NCI-H748 treated with DMSO at 0.1 percent for 48 hours (cell line): ENCODE results near the gene SYNE1.
A peak's percentile ranks its signal among the peaks of the same experiment; 100 is the strongest.

Source experiments
- DNase-seq: peaks from one replicate; lab custom pipeline; 2025; lab: John Stamatoyannopoulos, UW

Gene SYNE1

DNA sequence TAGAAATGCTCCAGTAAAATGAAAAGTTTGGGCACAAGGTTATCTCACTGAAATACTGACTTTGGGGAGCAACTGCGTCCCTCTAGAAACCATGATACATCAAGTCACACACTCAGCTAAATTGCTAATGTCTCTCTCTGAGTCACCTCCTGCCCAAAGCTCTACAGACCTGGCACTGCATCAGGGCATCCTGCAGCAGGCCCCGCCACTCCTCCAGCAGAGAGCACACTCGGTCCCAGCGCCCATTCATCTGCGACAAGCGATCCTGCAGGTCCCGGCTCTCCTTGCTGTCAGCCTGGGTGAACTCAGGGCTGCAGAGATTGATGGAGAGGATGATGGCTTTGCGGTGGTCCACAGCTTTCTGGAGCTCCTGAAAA, 500.7 kb downstream of the SYNE1 start:
- DNase-seq, result peak; percentile 61

GRCh38 chr6:152135755-152136448, 501.3 kb downstream of the SYNE1 start:
- DNase-seq, result peak; percentile 92

GRCh38 chr6:152130441-152130840, 506.7 kb downstream of the SYNE1 start:
- DNase-seq, result no peak

GRCh38 chr6:152129691-152130151, 507.4 kb downstream of the SYNE1 start:
- no peak for DNase-seq

- no peak for DNase-seq
These were observed 509.6 kb downstream of the SYNE1 start for GRCh38 chr6:152127432-152128165.

DNA sequence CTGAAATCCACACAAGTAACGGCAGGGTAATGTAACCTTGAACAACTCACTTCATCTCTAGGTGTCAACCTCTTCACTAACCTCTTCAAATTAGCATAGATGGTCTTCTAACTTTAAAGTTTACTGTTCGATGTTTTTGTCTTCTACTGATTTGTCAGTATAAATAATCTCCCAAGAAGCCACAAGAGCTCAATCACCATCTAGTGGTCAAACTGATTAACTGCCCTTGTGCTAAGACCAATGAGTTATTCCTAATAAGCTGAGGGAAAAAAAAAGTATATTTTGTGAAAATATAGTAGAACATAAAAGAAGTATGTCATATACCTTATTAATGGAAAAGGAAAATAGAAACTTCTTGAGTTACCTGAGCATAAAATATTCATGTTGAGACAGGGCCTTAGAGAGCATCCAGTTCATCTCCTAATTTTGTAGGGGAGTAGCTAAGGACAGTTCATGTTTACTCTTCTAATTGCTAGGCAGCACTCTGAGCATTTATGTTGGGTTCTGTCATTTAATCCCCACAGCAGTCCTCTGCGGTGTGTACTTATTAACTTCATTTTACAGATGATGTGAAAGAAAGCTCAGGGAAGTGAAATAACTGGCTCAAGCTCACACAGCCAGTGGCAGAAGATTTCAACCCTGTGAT, 512.6 kb downstream of the SYNE1 start:
- DNase-seq, result peak; percentile 66

GRCh38 chr6:152123076-152123475, 514.1 kb downstream of the SYNE1 start:
- DNase-seq, result no peak

DNA sequence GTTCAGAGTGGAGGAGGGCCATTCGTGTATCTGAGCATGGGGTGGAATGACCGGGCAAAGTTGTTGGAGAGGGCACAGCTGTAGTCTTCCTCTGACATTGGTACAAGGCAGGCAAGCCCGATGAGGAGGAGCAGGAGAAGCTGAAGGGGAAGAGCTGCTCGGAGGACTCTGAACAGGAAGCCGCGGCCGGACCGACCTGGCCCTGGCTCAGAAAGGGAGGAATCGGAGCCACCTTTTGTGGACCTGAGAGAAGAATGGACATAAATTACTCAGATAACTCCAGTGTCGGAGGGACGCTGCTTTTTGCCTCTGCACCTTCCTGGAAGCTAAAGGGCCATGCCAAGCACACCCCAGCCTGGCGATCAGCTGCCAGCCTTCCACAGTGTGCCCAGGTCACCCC, 514.7 kb downstream of the SYNE1 start:
- no peak for DNase-seq

- DNase-seq, result no peak
These were observed 515.3 kb downstream of the SYNE1 start for GRCh38 chr6:152121910-152122309.

DNA sequence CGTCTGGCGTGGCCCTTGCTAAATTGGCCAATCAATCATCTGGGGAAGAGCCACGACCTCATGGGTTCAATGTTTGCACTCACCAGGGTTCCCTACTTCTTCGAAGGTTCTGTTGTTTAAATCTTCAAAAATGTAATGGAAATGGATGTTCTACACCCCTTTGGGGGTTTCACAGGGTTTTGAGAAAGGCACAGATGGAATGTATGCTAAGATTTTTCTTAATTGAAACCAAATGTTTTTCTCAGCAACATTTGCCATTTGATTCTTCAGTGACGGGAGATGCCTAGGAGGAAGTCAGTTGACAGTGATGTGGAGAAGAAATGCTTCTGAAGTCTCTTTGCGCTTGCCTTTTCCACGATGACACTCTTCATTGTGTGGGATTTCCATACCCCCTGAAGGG, 517.3 kb downstream of the SYNE1 start:
- DNase-seq, result no peak

- no peak for DNase-seq
These were observed 518.5 kb downstream of the SYNE1 start for GRCh38 chr6:152118678-152119077.

- no peak for DNase-seq
These were observed 518.9 kb downstream of the SYNE1 start for GRCh38 chr6:152118224-152118623.

GRCh38 chr6:152117156-152118133, 519.7 kb downstream of the SYNE1 start:
- DNase-seq, result no peak

- no peak for DNase-seq
These were observed 524.5 kb downstream of the SYNE1 start for GRCh38 chr6:152112491-152113261.

- DNase-seq, result no peak
These were observed 526.0 kb downstream of the SYNE1 start for GRCh38 chr6:152110886-152111820.

GRCh38 chr6:152107973-152108372, 529.2 kb downstream of the SYNE1 start:
- DNase-seq, result no peak

DNA sequence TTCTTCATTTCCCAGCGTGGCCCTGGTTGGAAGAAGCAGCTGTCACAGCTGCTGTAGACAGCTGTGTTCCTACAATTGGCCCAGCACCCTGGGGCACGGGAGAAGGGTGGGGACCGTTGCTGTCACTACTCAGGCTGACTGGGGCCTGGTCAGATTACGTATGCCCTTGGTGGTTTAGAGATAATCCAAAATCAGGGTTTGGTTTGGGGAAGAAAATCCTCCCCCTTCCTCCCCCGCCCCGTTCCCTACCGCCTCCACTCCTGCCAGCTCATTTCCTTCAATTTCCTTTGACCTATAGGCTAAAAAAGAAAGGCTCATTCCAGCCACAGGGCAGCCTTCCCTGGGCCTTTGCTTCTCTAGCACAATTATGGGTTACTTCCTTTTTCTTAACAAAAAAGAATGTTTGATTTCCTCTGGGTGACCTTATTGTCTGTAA, 537.0 kb downstream of the SYNE1 start:
- no peak for DNase-seq

GRCh38 chr6:152099446-152100182, 537.5 kb downstream of the SYNE1 start:
- DNase-seq, result no peak

DNA sequence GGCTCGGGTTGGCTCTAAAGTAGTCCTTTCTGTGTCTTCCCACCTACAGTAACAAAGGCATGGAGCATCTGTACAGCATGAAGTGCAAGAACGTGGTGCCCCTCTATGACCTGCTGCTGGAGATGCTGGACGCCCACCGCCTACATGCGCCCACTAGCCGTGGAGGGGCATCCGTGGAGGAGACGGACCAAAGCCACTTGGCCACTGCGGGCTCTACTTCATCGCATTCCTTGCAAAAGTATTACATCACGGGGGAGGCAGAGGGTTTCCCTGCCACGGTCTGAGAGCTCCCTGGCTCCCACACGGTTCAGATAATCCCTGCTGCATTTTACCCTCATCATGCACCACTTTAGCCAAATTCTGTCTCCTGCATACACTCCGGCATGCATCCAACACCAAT, 538.5 kb downstream of the SYNE1 start:
- DNase-seq, result no peak
